ENCODE results near the gene SSBP3. TPM values are rescaled to one million over a fixed set of nuclear protein-coding genes. Genes with fewer than 3 reads are reported as not detected.

SSBP3 gene
- total and polyA plus RNA-seq, 9 of the 15 experiments (the other 6 are each of a cell fraction or from before 2014, with no cell fraction given), result 8.7 to 108 (median 33.8) TPM

DNA sequence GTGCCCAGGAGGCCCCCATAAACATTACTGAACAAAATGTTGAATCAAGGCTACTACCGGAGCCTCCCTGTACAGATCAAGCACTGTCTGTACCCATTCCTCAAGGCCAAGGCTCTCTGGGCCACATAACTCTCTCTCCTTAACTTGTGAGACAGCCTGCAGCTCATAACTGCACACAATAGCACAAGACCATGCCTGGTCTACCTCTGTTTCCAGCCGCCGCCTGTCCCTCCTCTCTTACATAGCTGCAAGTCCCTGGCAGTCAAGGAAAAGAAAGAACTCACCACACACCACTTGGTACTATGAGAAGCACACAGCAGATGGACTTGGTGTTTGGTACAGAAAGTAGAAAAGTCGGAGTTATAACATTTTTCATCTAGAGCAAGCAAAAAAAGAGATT is 91.1 kb downstream of the SSBP3 start:
- Histone ChIP-seq H3K9me3 (replicated peaks; ENCODE audit: control insufficient read depth, insufficient read depth, low read depth, low read length) (no peaks in the 10 kb centered on the region), H3K27me3 (ENCODE audit: control insufficient read depth in 2 of 2, insufficient read depth in 2 of 2, low read length in 2 of 2) (no peaks in the 10 kb centered on the region), H3K36me3 (ENCODE audit: control insufficient read depth, insufficient read depth, low read length) (peaks cover 19% of the 10 kb centered on the region; the same call in 2 of the 3 replicates), H3K9ac (ENCODE audit: insufficient read depth in 1 of 2, low read depth in 2 of 2, low read length in 2 of 2) (peak overlapping the region in 1 of 2 experiments; percentile 23; a peak in 1 of 4 replicates), H3K4me3 (no peak overlapping the region), H3K79me2 (ENCODE audit: control insufficient read depth, insufficient read depth, low read length) (peaks cover 66% of the 10 kb centered on the region), H3K4me1 (replicated peaks in 1 of 2; ENCODE audit: control insufficient read depth in 2 of 2, insufficient read depth in 2 of 2, low read length in 2 of 2) (peaks cover 7 to 22% of the 10 kb centered on the region in 2 experiments; a peak in 4 of 5 replicates), H3K9me1 (ENCODE audit: control insufficient read depth, insufficient read depth, low read length) (peaks cover 3% of the 10 kb centered on the region), H2AFZ (ENCODE audit: low read depth, low read length) (no peak overlapping the region), H3K4me2 (ENCODE audit: insufficient read depth, low read length) (no peak overlapping the region), H4K20me1 (replicated peaks; ENCODE audit: control insufficient read depth, insufficient read depth, low read length) (peaks cover 38% of the 10 kb centered on the region), H3K27ac (ENCODE audit: extremely low read depth, low read depth, low read length) (no peak overlapping the region)
- no TSS peak for BruUV-seq (replicated peaks)
- TF ChIP-seq ZNF639 (CRISPR knock-in tag; conservative IDR thresholded peaks at IDR 0.05 in 1 of 2, IDR thresholded peaks at IDR 0.05 in 1 of 2), result no peak
- no peak for TF ChIP-seq TEAD1 (CRISPR knock-in tag; IDR thresholded peaks at IDR 0.05)
- TF ChIP-seq ZBTB9 (CRISPR knock-in tag; IDR thresholded peaks at IDR 0.05), result no peak
- TF ChIP-seq, protein P1, sequence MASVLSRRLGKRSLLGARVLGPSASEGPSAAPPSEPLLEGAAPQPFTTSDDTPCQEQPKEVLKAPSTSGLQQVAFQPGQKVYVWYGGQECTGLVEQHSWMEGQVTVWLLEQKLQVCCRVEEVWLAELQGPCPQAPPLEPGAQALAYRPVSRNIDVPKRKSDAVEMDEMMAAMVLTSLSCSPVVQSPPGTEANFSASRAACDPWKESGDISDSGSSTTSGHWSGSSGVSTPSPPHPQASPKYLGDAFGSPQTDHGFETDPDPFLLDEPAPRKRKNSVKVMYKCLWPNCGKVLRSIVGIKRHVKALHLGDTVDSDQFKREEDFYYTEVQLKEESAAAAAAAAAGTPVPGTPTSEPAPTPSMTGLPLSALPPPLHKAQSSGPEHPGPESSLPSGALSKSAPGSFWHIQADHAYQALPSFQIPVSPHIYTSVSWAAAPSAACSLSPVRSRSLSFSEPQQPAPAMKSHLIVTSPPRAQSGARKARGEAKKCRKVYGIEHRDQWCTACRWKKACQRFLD (CRISPR knock-in tag; IDR thresholded peaks at IDR 0.05), result no peak
- TF ChIP-seq, protein P2, sequence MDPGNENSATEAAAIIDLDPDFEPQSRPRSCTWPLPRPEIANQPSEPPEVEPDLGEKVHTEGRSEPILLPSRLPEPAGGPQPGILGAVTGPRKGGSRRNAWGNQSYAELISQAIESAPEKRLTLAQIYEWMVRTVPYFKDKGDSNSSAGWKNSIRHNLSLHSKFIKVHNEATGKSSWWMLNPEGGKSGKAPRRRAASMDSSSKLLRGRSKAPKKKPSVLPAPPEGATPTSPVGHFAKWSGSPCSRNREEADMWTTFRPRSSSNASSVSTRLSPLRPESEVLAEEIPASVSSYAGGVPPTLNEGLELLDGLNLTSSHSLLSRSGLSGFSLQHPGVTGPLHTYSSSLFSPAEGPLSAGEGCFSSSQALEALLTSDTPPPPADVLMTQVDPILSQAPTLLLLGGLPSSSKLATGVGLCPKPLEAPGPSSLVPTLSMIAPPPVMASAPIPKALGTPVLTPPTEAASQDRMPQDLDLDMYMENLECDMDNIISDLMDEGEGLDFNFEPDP (CRISPR knock-in tag; IDR thresholded peaks at IDR 0.05), result no peak
- no peak for TF ChIP-seq HSF4 (CRISPR knock-in tag; IDR thresholded peaks at IDR 0.05; ENCODE audit: borderline replicate concordance)
- TF ChIP-seq KDM1A (IDR thresholded peaks at IDR 0.05), result no peak
- no peak for TF ChIP-seq ZNF695 (CRISPR knock-in tag; IDR thresholded peaks at IDR 0.05)
- no peak for TF ChIP-seq SREBF2 (CRISPR knock-in tag; IDR thresholded peaks at IDR 0.05)
- ChIA-PET CTCF (ENCODE audit: low intra/inter-chr PET ratio) (no interaction called here), POLR2A (interaction anchor here (0.7 to 1.2 kb wide), 3 partner anchors 8 to 378 kb away, joined by 3 read pairs; no protein-coding TSS in a partner anchor)
- in situ Hi-C loops (cut with MboI), result loop anchor here (25.0 kb wide), 1 partner anchor 172 kb away; no protein-coding TSS in a partner anchor
- FAIRE-seq, result peak; percentile 15
- intact Hi-C loops (cut with micrococcal nuclease), result no loop called here
- no peak for DNase-seq (ENCODE audit: extremely low read depth in 1 of 4, low spot score in 3 of 4)
- 75% methylated on average over 4 of the region's 4 CpGs for WGBS (ENCODE audit: insufficient coverage, low coverage, missing lambda C conversion rate)
- no peak for ATAC-seq
